ENCODE data around the gene ALPG.
"Not testable (repeated sequence)": the region's sequence is repeated elsewhere in the genome, so short reads cannot be mapped to it uniquely, and the experiment has no call there.

Gene ALPG

GRCh38 chr2:232447638-232448303 is 41.1 kb downstream of the ALPG start:
- H3K27ac ChIP-seq (ENCODE audit: low read depth, low read length): no peak overlapping the region
- H3K9ac ChIP-seq (ENCODE audit: low read length): no peak overlapping the region
- no peaks in the 10 kb centered on the region for H3K27me3 ChIP-seq (ENCODE audit: control insufficient read depth in 1 of 2, insufficient read depth in 2 of 2, low read length in 2 of 2)

GRCh38 chr2:232448304-232448690 is 41.7 kb downstream of the ALPG start:
- Histone ChIP-seq H3K27ac (ENCODE audit: low read depth, low read length) (no peak overlapping the region), H3K27me3 (ENCODE audit: control insufficient read depth in 1 of 2, insufficient read depth in 2 of 2, low read length in 2 of 2) (no peaks in the 10 kb centered on the region), H3K9ac (ENCODE audit: low read length) (no peak overlapping the region), H3K36me3 (ENCODE audit: insufficient read depth, low read length) (no peaks in the 10 kb centered on the region), H3K9me3 (ENCODE audit: low read length) (no peaks in the 10 kb centered on the region), H3K4me1 (ENCODE audit: insufficient read depth, low read length) (no peaks in the 10 kb centered on the region), H3K4me3 (ENCODE audit: low read depth in 1 of 2, low read length in 2 of 2) (no peak overlapping the region)

More at GRCh38 chr2:232447638-232448303, 41.1 kb downstream of the ALPG start:
- Histone ChIP-seq H3K4me3 (ENCODE audit: low read depth in 1 of 2, low read length in 2 of 2) (no peak overlapping the region), H3K4me1 (ENCODE audit: insufficient read depth, low read length) (no peaks in the 10 kb centered on the region), H3K9me3 (ENCODE audit: low read length) (no peaks in the 10 kb centered on the region), H3K36me3 (ENCODE audit: insufficient read depth, low read length) (no peaks in the 10 kb centered on the region)

- Histone ChIP-seq H3K4me1 (ENCODE audit: insufficient read depth, low read length) (no peaks in the 10 kb centered on the region), H3K27me3 (ENCODE audit: control insufficient read depth in 1 of 2, insufficient read depth in 2 of 2, low read length in 2 of 2) (no peaks in the 10 kb centered on the region), H3K9ac (ENCODE audit: low read length) (no peak overlapping the region), H3K36me3 (ENCODE audit: insufficient read depth, low read length) (no peaks in the 10 kb centered on the region), H3K27ac (ENCODE audit: low read depth, low read length) (no peak overlapping the region), H3K9me3 (ENCODE audit: low read length) (no peaks in the 10 kb centered on the region), H3K4me3 (ENCODE audit: low read depth in 1 of 2, low read length in 2 of 2) (no peak overlapping the region)
Observed at GRCh38 chr2:232449964-232450363, 43.3 kb downstream of the ALPG start.

GRCh38 chr2:232451645-232452044 is 45.0 kb downstream of the ALPG start:
- not testable (repeated sequence) for H3K4me1 ChIP-seq (ENCODE audit: insufficient read depth, low read length); H3K4me3 ChIP-seq (ENCODE audit: low read depth in 1 of 2, low read length in 2 of 2); H3K27ac ChIP-seq (ENCODE audit: low read depth, low read length); H3K9me3 ChIP-seq (ENCODE audit: low read length); H3K27me3 ChIP-seq (ENCODE audit: control insufficient read depth in 1 of 2, insufficient read depth in 2 of 2, low read length in 2 of 2); H3K36me3 ChIP-seq (ENCODE audit: insufficient read depth, low read length); H3K9ac ChIP-seq (ENCODE audit: low read length)

- no peak overlapping the region for H3K27ac ChIP-seq (ENCODE audit: low read depth, low read length)
- no peaks in the 10 kb centered on the region for H3K36me3 ChIP-seq (ENCODE audit: insufficient read depth, low read length)
- peaks cover 0 to 13% of the 10 kb centered on the region in 2 donors for H3K27me3 ChIP-seq (ENCODE audit: control insufficient read depth in 1 of 2, insufficient read depth in 2 of 2, low read length in 2 of 2)
- H3K4me1 ChIP-seq (ENCODE audit: insufficient read depth, low read length): no peaks in the 10 kb centered on the region
- no peak overlapping the region for H3K4me3 ChIP-seq (ENCODE audit: low read depth in 1 of 2, low read length in 2 of 2)
- H3K9me3 ChIP-seq (ENCODE audit: low read length): no peaks in the 10 kb centered on the region
- no peak overlapping the region for H3K9ac ChIP-seq (ENCODE audit: low read length)
Observed at GRCh38 chr2:232454630-232455029, 48.0 kb downstream of the ALPG start.

- Histone ChIP-seq H3K9ac (ENCODE audit: low read length) (no peak within 1 kb of the TSS), H3K27me3 (ENCODE audit: control insufficient read depth in 1 of 2, insufficient read depth in 2 of 2, low read length in 2 of 2) (peaks cover 0 to 14% of the 10 kb centered on the region in 2 donors), H3K36me3 (ENCODE audit: insufficient read depth, low read length) (no peaks in the 10 kb centered on the region)
Observed at GRCh38 chr2:232455426-232456255, 49.0 kb downstream of the ALPG start, which contains the start of gene ALPI. Gene ALPI (plus strand): TSS chr2:232456153. CDS start chr2:232456200, 47 bp downstream.

GRCh38 chr2:232456296-232457120 is 49.9 kb downstream of the ALPG start:
- H3K27me3 ChIP-seq (ENCODE audit: control insufficient read depth in 1 of 2, insufficient read depth in 2 of 2, low read length in 2 of 2): peaks cover 0 to 14% of the 10 kb centered on the region in 2 donors
- no peaks in the 10 kb centered on the region for H3K9me3 ChIP-seq (ENCODE audit: low read length)
- H3K36me3 ChIP-seq (ENCODE audit: insufficient read depth, low read length): no peaks in the 10 kb centered on the region
- no peak overlapping the region for H3K9ac ChIP-seq (ENCODE audit: low read length)
- H3K27ac ChIP-seq (ENCODE audit: low read depth, low read length): no peak overlapping the region
- no peak overlapping the region for H3K4me3 ChIP-seq (ENCODE audit: low read depth in 1 of 2, low read length in 2 of 2)
- no peaks in the 10 kb centered on the region for H3K4me1 ChIP-seq (ENCODE audit: insufficient read depth, low read length)

More at GRCh38 chr2:232455426-232456255, 49.0 kb downstream of the ALPG start, which contains the start of gene ALPI:
- no peak within 1 kb of the TSS for H3K27ac ChIP-seq (ENCODE audit: low read depth, low read length)
- H3K4me1 ChIP-seq (ENCODE audit: insufficient read depth, low read length): no peaks in the 10 kb centered on the region
- H3K9me3 ChIP-seq (ENCODE audit: low read length): no peaks in the 10 kb centered on the region
- H3K4me3 ChIP-seq (ENCODE audit: low read depth in 1 of 2, low read length in 2 of 2): no peak within 1 kb of the TSS

- H3K9ac ChIP-seq (ENCODE audit: low read length): no peak overlapping the region
Observed at GRCh38 chr2:232457121-232458011, 50.7 kb downstream of the ALPG start.

GRCh38 chr2:232458051-232458660 is 51.5 kb downstream of the ALPG start:
- Histone ChIP-seq H3K9me3 (ENCODE audit: low read length) (no peaks in the 10 kb centered on the region), H3K4me1 (ENCODE audit: insufficient read depth, low read length) (no peaks in the 10 kb centered on the region), H3K27ac (ENCODE audit: low read depth, low read length) (no peak overlapping the region), H3K27me3 (ENCODE audit: control insufficient read depth in 1 of 2, insufficient read depth in 2 of 2, low read length in 2 of 2) (peaks cover 0 to 14% of the 10 kb centered on the region in 2 donors), H3K4me3 (ENCODE audit: low read depth in 1 of 2, low read length in 2 of 2) (no peak overlapping the region), H3K9ac (ENCODE audit: low read length) (no peak overlapping the region), H3K36me3 (ENCODE audit: insufficient read depth, low read length) (no peaks in the 10 kb centered on the region)

More at GRCh38 chr2:232457121-232458011, 50.7 kb downstream of the ALPG start:
- H3K27me3 ChIP-seq (ENCODE audit: control insufficient read depth in 1 of 2, insufficient read depth in 2 of 2, low read length in 2 of 2): peaks cover 0 to 14% of the 10 kb centered on the region in 2 donors
- H3K4me1 ChIP-seq (ENCODE audit: insufficient read depth, low read length): no peaks in the 10 kb centered on the region
- H3K4me3 ChIP-seq (ENCODE audit: low read depth in 1 of 2, low read length in 2 of 2): no peak overlapping the region
- no peaks in the 10 kb centered on the region for H3K9me3 ChIP-seq (ENCODE audit: low read length)
- H3K27ac ChIP-seq (ENCODE audit: low read depth, low read length): no peak overlapping the region
- H3K36me3 ChIP-seq (ENCODE audit: insufficient read depth, low read length): no peaks in the 10 kb centered on the region

GRCh38 chr2:232458661-232459418 is 52.2 kb downstream of the ALPG start:
- no peaks in the 10 kb centered on the region for H3K4me1 ChIP-seq (ENCODE audit: insufficient read depth, low read length)
- H3K4me3 ChIP-seq (ENCODE audit: low read depth in 1 of 2, low read length in 2 of 2): no peak overlapping the region
- no peaks in the 10 kb centered on the region for H3K36me3 ChIP-seq (ENCODE audit: insufficient read depth, low read length)
- H3K27me3 ChIP-seq (ENCODE audit: control insufficient read depth in 1 of 2, insufficient read depth in 2 of 2, low read length in 2 of 2): peaks cover 0 to 14% of the 10 kb centered on the region in 2 donors
- H3K9me3 ChIP-seq (ENCODE audit: low read length): no peaks in the 10 kb centered on the region
- no peak overlapping the region for H3K27ac ChIP-seq (ENCODE audit: low read depth, low read length)
- no peak overlapping the region for H3K9ac ChIP-seq (ENCODE audit: low read length)

All from muscle layer of colon (tissue), 2 donors.